Smooth muscle cell of bladder (primary cell): Measurements from ENCODE around the gene APOC4. TPM values are rescaled to one million over a fixed set of nuclear protein-coding genes. Genes with fewer than 3 reads are reported as not detected.

ENCODE experiments used
- total RNA-seq: library from RNA; depleted of rRNA; stranded (reverse); fragments of >200 nt; gene quantifications from 2 replicates; pipeline ENCODE4 v1.2.3, GENCODE V29; 2014

The APOC4 gene
- total RNA-seq = not detected in 2 replicates

DNA sequence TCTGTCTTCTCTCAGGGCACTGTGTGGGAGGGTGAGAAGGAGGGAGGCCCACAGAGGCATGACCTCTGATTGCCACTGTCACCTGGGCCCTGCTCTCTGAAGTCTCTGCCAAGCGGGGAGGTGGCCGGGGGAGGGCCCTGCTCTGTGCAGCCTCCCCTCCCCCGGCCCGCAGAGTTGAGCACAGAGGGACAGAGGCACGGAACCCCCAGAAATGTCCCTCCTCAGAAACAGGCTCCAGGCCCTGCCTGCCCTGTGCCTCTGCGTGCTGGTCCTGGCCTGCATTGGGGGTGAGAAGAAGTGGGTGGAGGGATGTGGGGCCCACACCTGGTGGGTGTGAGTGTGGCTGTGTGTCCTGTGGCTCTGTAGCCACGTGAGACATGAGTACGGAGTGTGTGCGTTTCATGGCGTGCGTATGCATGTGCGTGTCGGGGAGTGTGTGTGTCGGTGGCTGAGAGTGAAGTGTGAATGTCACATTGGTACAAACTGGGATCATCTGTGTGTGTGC lies at the start of gene APOC4:
APOC4 (plus strand) TSS at position 171 of the 505 bp plus-strand sequence; CDS start at position 212, 41 bp downstream.

GRCh38 chr19:44905437-44906160 lies 36.4 kb upstream of the APOC4 start, which contains the start of gene APOE:
TSS of gene APOE (plus strand) at chr19:44905796. CDS start at chr19:44906625, 829 bp downstream.

GRCh38 chr19:44914433-44915206 lies 27.4 kb upstream of the APOC4 start, which contains the start of gene APOC1:
TSS of gene APOC1 (plus strand) at chr19:44914608. CDS start at chr19:44914892, 284 bp downstream.

DNA sequence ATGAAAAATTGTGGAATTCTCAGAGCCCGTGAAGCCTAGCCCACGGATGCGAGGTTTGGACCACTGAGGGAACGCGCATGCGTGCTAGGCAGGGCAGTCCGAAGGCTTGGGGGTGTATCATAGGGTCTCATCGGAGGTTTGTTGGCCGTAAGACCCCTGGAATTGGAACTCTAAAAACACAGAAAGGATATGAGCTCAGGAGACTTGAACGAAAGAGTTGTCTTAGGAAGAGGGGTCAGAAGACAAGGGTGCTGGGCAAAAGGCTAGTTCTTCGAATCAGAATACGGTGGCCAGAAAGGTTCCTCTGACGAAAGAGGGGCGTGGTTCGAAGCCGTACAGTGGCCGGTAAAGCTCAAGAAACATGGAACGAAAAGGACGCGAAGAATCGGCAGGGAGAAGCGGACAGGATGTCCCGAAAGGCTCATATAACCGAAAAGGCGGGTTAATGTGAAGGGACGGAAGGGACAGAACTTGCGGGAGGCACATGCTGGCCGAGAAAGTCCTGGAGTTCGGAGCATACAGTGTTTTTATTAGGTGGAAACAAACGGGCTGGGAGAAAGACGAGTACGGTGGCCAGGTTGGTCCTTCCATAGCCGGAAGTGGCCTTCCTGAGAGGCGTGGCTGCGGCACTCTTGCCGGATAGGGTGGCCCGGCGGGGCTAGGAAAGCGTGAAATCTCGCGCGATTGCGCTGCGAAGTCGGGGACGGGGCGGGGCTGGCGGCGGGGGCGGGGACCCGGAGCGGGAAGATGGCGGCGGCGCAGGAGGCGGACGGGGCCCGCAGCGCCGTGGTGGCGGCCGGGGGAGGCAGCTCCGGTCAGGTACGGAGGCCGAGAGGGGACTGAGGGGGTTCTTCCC lies 12.8 kb downstream of the APOC4 start, which contains the start of gene CLPTM1:
CLPTM1 (plus strand) TSS at position 732 of the 856 bp plus-strand sequence; CDS start at position 748, 16 bp downstream.

Other genes with a start within 250 kb of the APOC4 start
- gene CEACAM16, start 243.1 kb upstream of the APOC4 start, total RNA-seq = not detected in 2 replicates
- 6.3 and 8.0 TPM in 2 replicates for gene BCL3, start 193.5 kb upstream of the APOC4 start, total RNA-seq
- gene CBLC, start 164.3 kb upstream of the APOC4 start, total RNA-seq = 0.14 TPM in 1 of 2 replicates, not detected in the other
- 5.0 and 6.1 TPM in 2 replicates for gene BCAM, start 133.1 kb upstream of the APOC4 start, total RNA-seq
- 57.8 and 61.3 TPM in 2 replicates for gene NECTIN2, start 95.9 kb upstream of the APOC4 start, total RNA-seq
- gene TOMM40, start 51.0 kb upstream of the APOC4 start, total RNA-seq = 31.4 and 35.1 TPM in 2 replicates
- gene APOE, start 36.4 kb upstream of the APOC4 start, total RNA-seq = 7.7 and 18.3 TPM in 2 replicates
- 1.8 and 3.6 TPM in 2 replicates for gene APOC1, start 27.6 kb upstream of the APOC4 start, total RNA-seq
- not detected in 2 replicates for gene APOC2, start 3.8 kb downstream of the APOC4 start, total RNA-seq
- 29.7 and 36.5 TPM in 2 replicates for gene CLPTM1, start 13.1 kb downstream of the APOC4 start, total RNA-seq
- 5.5 and 7.3 TPM in 2 replicates for gene RELB, start 59.2 kb downstream of the APOC4 start, total RNA-seq
- 7.8 and 12.6 TPM in 2 replicates for gene CLASRP, start 96.8 kb downstream of the APOC4 start, total RNA-seq
- gene ZNF296, start 134.2 kb downstream of the APOC4 start, total RNA-seq = not detected in 2 replicates
- 12.1 and 15.6 TPM in 2 replicates for gene GEMIN7, start 137.0 kb downstream of the APOC4 start, total RNA-seq
- 20.6 and 29.2 TPM in 2 replicates for gene PPP1R37, start 150.9 kb downstream of the APOC4 start, total RNA-seq
- 0.14 and 0.18 TPM in 2 replicates for gene NKPD1, start 218.7 kb downstream of the APOC4 start, total RNA-seq
- gene TRAPPC6A, start 236.0 kb downstream of the APOC4 start, total RNA-seq = 13.5 and 14.1 TPM in 2 replicates
- 2.3 and 2.9 TPM in 2 replicates for gene BLOC1S3, start 236.5 kb downstream of the APOC4 start, total RNA-seq